Kidney capillary endothelial cell (primary cell): Measurements from ENCODE around the gene PLEKHM2.
"Not testable (repeated sequence)": the region's sequence is repeated elsewhere in the genome, so short reads cannot be mapped to it uniquely, and the experiment has no call there.

Experiments
- DNase-seq: peaks from one replicate; pipeline ENCODE4 v3.0.0-alpha.2; 2018; ENCODE audit warnings: low spot score

Gene PLEKHM2

GRCh38 chr1:15676010-15676409 is 8.1 kb upstream of the PLEKHM2 start:
- no peak for DNase-seq

- DNase-seq, result no peak
Observed at GRCh38 chr1:15676688-15677661, 7.1 kb upstream of the PLEKHM2 start.

GRCh38 chr1:15678578-15678977 is 5.5 kb upstream of the PLEKHM2 start:
- DNase-seq, result peak; percentile 73

GRCh38 chr1:15680131-15680530 is 4.0 kb upstream of the PLEKHM2 start:
- DNase-seq, result no peak

GRCh38 chr1:15680561-15681348 is 3.4 kb upstream of the PLEKHM2 start:
- DNase-seq, result no peak

- DNase-seq, result no peak
Observed at GRCh38 chr1:15681349-15682292, 2.5 kb upstream of the PLEKHM2 start.

- no peak for DNase-seq
Observed at GRCh38 chr1:15682936-15683341, 1.2 kb upstream of the PLEKHM2 start.

- DNase-seq, result no peak
Observed at GRCh38 chr1:15683345-15684039, 628 bp upstream of the PLEKHM2 start.

- DNase-seq, result no peak
Observed at GRCh38 chr1:15684468-15685291, 560 bp downstream of the PLEKHM2 start.

GRCh38 chr1:15685820-15686219 is 1.7 kb downstream of the PLEKHM2 start:
- DNase-seq, result no peak

- no peak for DNase-seq
Observed at GRCh38 chr1:15687446-15687845, 3.3 kb downstream of the PLEKHM2 start.

- no peak for DNase-seq
Observed at GRCh38 chr1:15690317-15690716, 6.2 kb downstream of the PLEKHM2 start.

GRCh38 chr1:15691434-15692032 is 7.4 kb downstream of the PLEKHM2 start:
- no peak for DNase-seq

- DNase-seq, result no peak
Observed at GRCh38 chr1:15692121-15692682, 8.1 kb downstream of the PLEKHM2 start.

- no peak for DNase-seq
Observed at GRCh38 chr1:15693371-15693770, 9.3 kb downstream of the PLEKHM2 start.

GRCh38 chr1:15696956-15697521 is 12.9 kb downstream of the PLEKHM2 start:
- DNase-seq, result no peak

- no peak for DNase-seq
Observed at GRCh38 chr1:15698201-15698600, 14.1 kb downstream of the PLEKHM2 start.

GRCh38 chr1:15699321-15699720 is 15.2 kb downstream of the PLEKHM2 start:
- not testable (repeated sequence) for DNase-seq

- no peak for DNase-seq
Observed at GRCh38 chr1:15700508-15700907, 16.4 kb downstream of the PLEKHM2 start.
